A549 treated with CpdA at 1 μM for 4 hours (cell line): ENCODE results near the gene ING3. TPM values are rescaled to one million over a fixed set of nuclear protein-coding genes. Genes with fewer than 3 reads are reported as not detected.

ENCODE experiments used
- total RNA-seq: library from RNA; stranded (reverse); fragments of 200-300 nt; extraction: Qiagen RNA extraction; gene quantifications from 5 replicates; pipeline ENCODE4 v1.2.3, GENCODE V29; 2022; ENCODE audit warnings: low read depth

Gene ING3, protein sequence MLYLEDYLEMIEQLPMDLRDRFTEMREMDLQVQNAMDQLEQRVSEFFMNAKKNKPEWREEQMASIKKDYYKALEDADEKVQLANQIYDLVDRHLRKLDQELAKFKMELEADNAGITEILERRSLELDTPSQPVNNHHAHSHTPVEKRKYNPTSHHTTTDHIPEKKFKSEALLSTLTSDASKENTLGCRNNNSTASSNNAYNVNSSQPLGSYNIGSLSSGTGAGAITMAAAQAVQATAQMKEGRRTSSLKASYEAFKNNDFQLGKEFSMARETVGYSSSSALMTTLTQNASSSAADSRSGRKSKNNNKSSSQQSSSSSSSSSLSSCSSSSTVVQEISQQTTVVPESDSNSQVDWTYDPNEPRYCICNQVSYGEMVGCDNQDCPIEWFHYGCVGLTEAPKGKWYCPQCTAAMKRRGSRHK
- total RNA-seq, result 5.2 to 6.2 TPM (median 5.5 TPM) in 5 replicates

DNA sequence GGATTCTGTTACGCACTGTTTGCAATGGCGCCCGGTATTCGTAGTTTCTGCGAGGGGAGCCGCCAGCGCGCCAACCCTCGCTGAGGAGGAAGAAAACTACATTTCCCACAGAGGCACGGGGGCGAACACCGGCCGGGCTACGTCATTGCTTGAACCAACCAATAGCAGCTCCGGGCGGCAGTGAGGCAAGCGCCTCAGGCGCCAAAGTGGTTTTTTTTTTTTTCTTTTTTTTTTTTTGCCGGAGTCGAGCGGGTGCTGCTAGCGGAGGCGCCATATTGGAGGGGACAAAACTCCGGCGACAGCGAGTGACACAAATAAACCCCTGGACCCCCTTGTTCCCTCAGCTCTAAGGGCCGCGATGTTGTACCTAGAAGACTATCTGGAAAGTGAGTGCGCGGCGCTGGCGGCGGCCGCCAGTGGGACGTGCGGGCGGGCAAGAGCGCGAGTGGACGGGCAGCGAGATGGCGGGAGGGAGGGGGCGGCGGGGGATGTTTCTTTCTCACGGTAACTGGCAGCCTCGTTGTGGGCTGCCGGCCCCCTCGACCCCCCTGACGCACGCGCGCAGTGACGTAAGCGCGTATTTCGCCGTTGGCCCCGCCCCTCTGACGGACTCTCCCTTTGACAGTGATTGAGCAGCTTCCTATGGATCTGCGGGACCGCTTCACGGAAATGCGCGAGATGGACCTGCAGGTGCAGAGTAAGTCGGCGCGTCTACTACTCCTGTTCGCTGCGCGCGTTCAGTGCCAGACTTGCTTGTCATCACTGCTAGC lies at the start of gene ING3:
Gene ING3 (plus strand): TSS at position 239 of the 770 bp plus-strand sequence. CDS start 120 bp downstream, at position 359.

DNA sequence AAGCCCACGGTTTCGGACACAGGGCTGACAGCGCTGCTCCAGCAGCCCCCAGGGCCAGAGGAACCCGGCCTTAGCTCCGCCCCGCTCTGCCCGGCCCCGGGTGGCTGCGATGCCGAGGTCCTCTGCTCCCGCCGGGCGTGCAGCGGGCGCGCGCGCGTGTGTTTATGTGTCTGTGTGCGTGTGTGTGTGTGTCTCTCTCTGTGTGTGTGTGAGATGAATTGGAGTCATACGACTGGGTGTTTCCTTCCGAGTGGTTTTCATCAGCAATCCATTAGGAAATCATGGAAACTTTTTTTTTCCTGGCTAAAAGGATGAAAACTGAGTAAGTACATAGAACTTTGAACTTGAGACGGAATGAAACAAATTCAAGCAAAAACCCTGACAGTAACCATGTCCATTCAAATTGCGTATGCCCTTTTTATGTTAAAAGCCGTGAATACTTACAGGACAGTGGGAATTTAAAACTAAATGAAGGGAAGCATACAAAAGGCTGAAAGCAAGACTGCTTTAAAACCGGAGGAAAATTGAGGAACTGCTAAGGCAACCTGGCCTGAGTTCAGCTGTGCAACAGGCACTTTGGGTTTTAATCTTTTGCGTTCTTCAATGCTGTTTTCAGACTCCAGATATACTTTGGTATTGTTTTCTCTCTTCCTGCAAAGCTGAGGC lies 38.1 kb downstream of the ING3 start, which contains the start of gene CPED1:
Gene CPED1 (plus strand): TSS at position 121 of the 666 bp plus-strand sequence. CDS start 911 bp downstream, outside the sequence.

Other genes starting within 250 kb of the ING3 start
- gene TSPAN12, start 92.6 kb upstream of the ING3 start, total RNA-seq, result 0.51 to 1.2 TPM (median 0.80 TPM) in 5 replicates
- 0.01 TPM in 1 of 5 replicates, not detected in the others for gene CPED1, start 37.9 kb downstream of the ING3 start, total RNA-seq